HG02840 (cell line): ENCODE results near the gene ABHD3.
A peak's percentile ranks its signal among the peaks of the same experiment; 100 is the strongest.
"Not testable (repeated sequence)": the region's sequence is repeated elsewhere in the genome, so short reads cannot be mapped to it uniquely, and the experiment has no call there.

ENCODE experiments used
- ATAC-seq: cut with Tn5 transposase; IDR thresholded peaks from one replicate; pipeline ENCODE4 v1.9.1; 2021; ENCODE audit warnings: mild to moderate bottlenecking, moderate library complexity, moderate number of reproducible peaks; ENCODE audit not compliant: unreplicated experiment, low FRiP score

The ABHD3 gene

GRCh38 chr18:21656402-21656801 lies 48.2 kb downstream of the ABHD3 start:
- ATAC-seq = no peak

GRCh38 chr18:21653361-21653760 lies 51.2 kb downstream of the ABHD3 start:
- no peak for ATAC-seq

- ATAC-seq = no peak
Measured at GRCh38 chr18:21652073-21652472, 52.5 kb downstream of the ABHD3 start.

- no peak for ATAC-seq
Measured at GRCh38 chr18:21650311-21650710, 54.3 kb downstream of the ABHD3 start.

- ATAC-seq = not testable (repeated sequence)
Measured at GRCh38 chr18:21640375-21640774, 64.2 kb downstream of the ABHD3 start.

- no peak for ATAC-seq
Measured at GRCh38 chr18:21638822-21639221, 65.8 kb downstream of the ABHD3 start.

GRCh38 chr18:21636769-21637168 lies 67.8 kb downstream of the ABHD3 start:
- ATAC-seq = no peak

GRCh38 chr18:21634588-21635199 lies 69.9 kb downstream of the ABHD3 start:
- ATAC-seq = no peak

GRCh38 chr18:21632393-21632792 lies 72.2 kb downstream of the ABHD3 start:
- ATAC-seq = no peak

- peak; percentile 87 for ATAC-seq
Measured at GRCh38 chr18:21629089-21629832, 75.3 kb downstream of the ABHD3 start.

GRCh38 chr18:21621640-21622039 lies 82.9 kb downstream of the ABHD3 start:
- not testable (repeated sequence) for ATAC-seq

- ATAC-seq = peak; percentile 99
Measured at GRCh38 chr18:21612125-21613039, 92.2 kb downstream of the ABHD3 start, which contains the start of gene SNRPD1. Gene SNRPD1, plus strand, starts transcription at chr18:21612314. Its CDS starts 116 bp downstream, at chr18:21612430.

GRCh38 chr18:21611401-21612124 lies 93.0 kb downstream of the ABHD3 start:
- ATAC-seq = peak; percentile 3

GRCh38 chr18:21605213-21605612 lies 99.4 kb downstream of the ABHD3 start:
- ATAC-seq = no peak

- ATAC-seq = no peak
Measured at GRCh38 chr18:21604671-21605070, 99.9 kb downstream of the ABHD3 start.

- no peak for ATAC-seq
Measured at GRCh38 chr18:21602299-21602587, 102.3 kb downstream of the ABHD3 start.
